Activated naive CD4-positive, alpha-beta T cell treated with anti-CD3 and anti-CD28 coated beads, Interleukin-2, amount 50 U/mL, for 72 hours (primary cell): ENCODE results near the gene THAP7. TPM values are rescaled to one million over a fixed set of nuclear protein-coding genes. Genes with fewer than 3 reads are reported as not detected.

Experiments
- ATAC-seq, 2 donors: fragments of 150-1000 bp; cut with Tn5 transposase; 2 replicates each; pipeline ENCODE4 v1.10.0; 2021; ENCODE audit warnings: mild to moderate bottlenecking in 2 of 2, moderate library complexity in 2 of 2
- DNase-seq, 2 donors: peaks; one replicate each; pipeline ENCODE4 v3.0.0; 2021 to 2022; ENCODE audit warnings: low spot score in 2 of 2
- H3K27ac Mint-ChIP-seq, 2 donors: one replicate each; pipeline ENCODE4 v1.8.0; 2022; ENCODE audit warnings: mild to moderate bottlenecking in 2 of 2, mixed read lengths in 2 of 2
- H3K36me3 Mint-ChIP-seq, 2 donors: one replicate each; pipeline ENCODE4 v1.8.0; 2022; ENCODE audit warnings: mixed read lengths in 2 of 2
- H3K9me3 Mint-ChIP-seq, 2 donors: one replicate each; pipeline ENCODE4 v1.8.0; 2022; ENCODE audit warnings: mixed read lengths in 2 of 2
- total RNA-seq, 2 donors: library from RNA; stranded (reverse); gene quantifications; one replicate each; pipeline ENCODE4 v1.2.3, GENCODE V29; 2022

Gene THAP7
- total RNA-seq, 2 donors from 2014 or later, result 21.9 to 23.9 TPM

- DNase-seq (no peak), ATAC-seq (no peak)
- Mint-ChIP-seq H3K9me3 (no peaks in the 10 kb centered on the region), H3K27ac (no peak overlapping the region), H3K36me3 (no peaks in the 10 kb centered on the region)
Observed at GRCh38 chr22:20991252-20992055, 10.5 kb downstream of the THAP7 start.

GRCh38 chr22:20990184-20991180 lies 11.4 kb downstream of the THAP7 start:
- ATAC-seq, result no peak
- H3K27ac Mint-ChIP-seq, result peak overlapping the region in 1 of 2 donors; percentile 44
- H3K9me3 Mint-ChIP-seq, result no peaks in the 10 kb centered on the region
- no peak for DNase-seq
- no peaks in the 10 kb centered on the region for H3K36me3 Mint-ChIP-seq

- DNase-seq, result no peak
- H3K36me3 Mint-ChIP-seq, result no peaks in the 10 kb centered on the region
- H3K9me3 Mint-ChIP-seq, result no peaks in the 10 kb centered on the region
- no peak for ATAC-seq
- H3K27ac Mint-ChIP-seq, result peak overlapping the region in 1 of 2 donors; percentile 36
Observed at GRCh38 chr22:20989323-20990138, 12.4 kb downstream of the THAP7 start.

- Mint-ChIP-seq H3K9me3 (no peaks in the 10 kb centered on the region), H3K36me3 (peaks cover 0 to 6% of the 10 kb centered on the region in 2 donors), H3K27ac (no peak overlapping the region)
- DNase-seq (no peak), ATAC-seq (no peak)
Observed at GRCh38 chr22:20988573-20989322, 13.2 kb downstream of the THAP7 start.

GRCh38 chr22:20987375-20987774 lies 14.5 kb downstream of the THAP7 start:
- Mint-ChIP-seq H3K9me3 (no peaks in the 10 kb centered on the region), H3K36me3 (peaks cover 5 to 13% of the 10 kb centered on the region in 2 donors), H3K27ac (no peak overlapping the region)
- ATAC-seq, result no peak
- DNase-seq, result no peak

GRCh38 chr22:20986365-20986764 lies 15.6 kb downstream of the THAP7 start:
- Mint-ChIP-seq H3K36me3 (peaks cover 5 to 13% of the 10 kb centered on the region in 2 donors), H3K27ac (no peak overlapping the region), H3K9me3 (no peaks in the 10 kb centered on the region)
- DNase-seq (no peak), ATAC-seq (no peak)

GRCh38 chr22:20985720-20986119 lies 16.2 kb downstream of the THAP7 start:
- peaks cover 5 to 13% of the 10 kb centered on the region in 2 donors for H3K36me3 Mint-ChIP-seq
- H3K9me3 Mint-ChIP-seq, result no peaks in the 10 kb centered on the region
- DNase-seq (no peak), ATAC-seq (no peak)
- H3K27ac Mint-ChIP-seq, result no peak overlapping the region

GRCh38 chr22:20983081-20983771 lies 18.7 kb downstream of the THAP7 start:
- ATAC-seq (no peak), DNase-seq (no peak)
- Mint-ChIP-seq H3K27ac (peak overlapping the region; percentile 96 to 99), H3K9me3 (peaks cover 4 to 10% of the 10 kb centered on the region in 2 donors), H3K36me3 (peaks cover 13 to 19% of the 10 kb centered on the region in 2 donors)

GRCh38 chr22:20982563-20982882 lies 19.4 kb downstream of the THAP7 start:
- Mint-ChIP-seq H3K27ac (peak overlapping the region; percentile 96 to 99), H3K9me3 (peaks cover 4 to 10% of the 10 kb centered on the region in 2 donors), H3K36me3 (peaks cover 13 to 19% of the 10 kb centered on the region in 2 donors)
- peak; percentile 11 to 16 for ATAC-seq
- no peak for DNase-seq

- peaks cover 4 to 10% of the 10 kb centered on the region in 2 donors for H3K9me3 Mint-ChIP-seq
- H3K27ac Mint-ChIP-seq, result peak within 1 kb of the TSS; percentile 96 to 99
Observed at GRCh38 chr22:20981787-20982562, 19.9 kb downstream of the THAP7 start, which contains the start of gene LZTR1. LZTR1 (plus strand) TSS chr22:20982297; CDS start chr22:20982372, 75 bp downstream.

GRCh38 chr22:20980938-20981722 lies 20.8 kb downstream of the THAP7 start:
- H3K36me3 Mint-ChIP-seq, result peaks cover 13 to 19% of the 10 kb centered on the region in 2 donors
- peaks cover 4 to 10% of the 10 kb centered on the region in 2 donors for H3K9me3 Mint-ChIP-seq
- peak overlapping the region; percentile 78 to 96 for H3K27ac Mint-ChIP-seq
- no peak for ATAC-seq
- no peak for DNase-seq

More at GRCh38 chr22:20981787-20982562, 19.9 kb downstream of the THAP7 start, which contains the start of gene LZTR1:
- peak; percentile 73 to 86 for DNase-seq
- peaks cover 13 to 19% of the 10 kb centered on the region in 2 donors for H3K36me3 Mint-ChIP-seq
- peak; percentile 82 to 92 for ATAC-seq

- DNase-seq, result no peak
- Mint-ChIP-seq H3K9me3 (peaks cover 4 to 10% of the 10 kb centered on the region in 2 donors), H3K36me3 (peaks cover 13 to 19% of the 10 kb centered on the region in 2 donors), H3K27ac (peak overlapping the region in 1 of 2 donors; percentile 96)
- no peak for ATAC-seq
Observed at GRCh38 chr22:20980523-20980922, 21.4 kb downstream of the THAP7 start.

- Mint-ChIP-seq H3K27ac (peak overlapping the region; percentile 2 to 96), H3K36me3 (peaks cover 13 to 19% of the 10 kb centered on the region in 2 donors), H3K9me3 (peaks cover 4 to 10% of the 10 kb centered on the region in 2 donors)
- DNase-seq (no peak), ATAC-seq (no peak)
Observed at GRCh38 chr22:20979940-20980453, 21.9 kb downstream of the THAP7 start.
